GM12878 (cell line): ENCODE data around the gene PHF14. TPM values are rescaled to one million over a fixed set of nuclear protein-coding genes. Genes with fewer than 3 reads are reported as not detected.

Experiments used
- ATAC-seq: fragments of 200-7000 bp; cut with Tn5 transposase; 3 replicates; pipeline ENCODE4 v1.9.1; 2020; ENCODE audit warnings: mild to moderate bottlenecking, moderate library complexity
- BruUV-seq: library from RNA; stranded (reverse); fragments of 400-500 nt; replicated peaks from 2 replicates; lab custom pipeline; 2021; lab: Mats Ljungman, UMichigan
- CTCF ChIA-PET: fragments of 300-600 bp; sonication (Branson Sonifier 250); formaldehyde crosslinking; extraction: SDS; loops from one replicate; lab custom pipeline; 2021; ENCODE audit warnings: inconsistent platforms; lab: Yijun Ruan, JAX
- POLR2A ChIA-PET: fragments of 350-600 bp; formaldehyde crosslinking; extraction: SDS; loops from one replicate; lab custom pipeline; 2021; ENCODE audit warnings: inconsistent platforms; lab: Charles Lee
- RAD21 ChIA-PET: fragments of 300-600 bp; sonication (Branson Sonifier 250); formaldehyde crosslinking; loops from one replicate; lab custom pipeline; 2023; ENCODE audit warnings: antibody characterized with exemption; ENCODE audit not compliant: unreplicated experiment; lab: Charles Lee
- SMC1A ChIA-PET: fragments of 300-600 bp; sonication (Branson Sonifier 250); formaldehyde crosslinking; loops from one replicate; lab custom pipeline; 2023; ENCODE audit not compliant: unreplicated experiment, uncharacterized antibody; lab: Charles Lee
- DNase-seq: peaks from one replicate; pipeline ENCODE4 v3.0.0-alpha.2; 2011; ENCODE audit warnings: low read depth, low spot score
- FAIRE-seq: peaks from 3 replicates; lab custom pipeline; 2011; peaks lifted over from hg19 to GRCh38; lab: Jason Lieb, UNC
- H2AFZ ChIP-seq: 2 replicates; pipeline ENCODE4 v1.6.0; 2011; ENCODE audit warnings: low read depth, low read length, control low read depth; ENCODE audit not compliant: control insufficient read depth
- H3K27ac ChIP-seq: 2 replicates; pipeline ENCODE4 v1.5.1; 2011; ENCODE audit warnings: control low read depth; ENCODE audit not compliant: control insufficient read depth, insufficient read depth
- H3K27me3 ChIP-seq, 2 experiments: replicated peaks in 1 of 2; 2 replicates each; pipeline versions ENCODE4 v1.6.0 to v1.6.1; 2011; ENCODE audit warnings: low read length in 1 of 2; ENCODE audit not compliant: control insufficient read depth in 2 of 2, insufficient read depth in 2 of 2
- H3K36me3 ChIP-seq, 2 experiments: 2 replicates each; pipeline ENCODE4 v1.5.1; 2011; ENCODE audit warnings: low read length in 1 of 2; ENCODE audit not compliant: control insufficient read depth in 2 of 2, insufficient read depth in 2 of 2
- H3K4me1 ChIP-seq: 2 replicates; pipeline ENCODE4 v1.6.1; 2011; ENCODE audit warnings: mild to moderate bottlenecking, low read length, moderate library complexity, mixed read lengths; ENCODE audit not compliant: control insufficient read depth, insufficient read depth
- H3K4me2 ChIP-seq: 2 replicates; pipeline ENCODE4 v1.6.0; 2011; ENCODE audit warnings: control low read depth; ENCODE audit not compliant: control insufficient read depth, insufficient read depth
- H3K4me3 ChIP-seq: fragments of 200-600 bp; sonication (generic); 2 replicates; pipeline ENCODE4 v1.5.1; 2016
- H3K79me2 ChIP-seq: 2 replicates; pipeline ENCODE4 v1.6.0; 2011; ENCODE audit warnings: low read length; ENCODE audit not compliant: control insufficient read depth, insufficient read depth
- H3K9ac ChIP-seq: 2 replicates; pipeline ENCODE4 v1.8.0; 2011; ENCODE audit warnings: low read length, control low read depth, mixed read lengths; ENCODE audit not compliant: control insufficient read depth, insufficient read depth
- H3K9me3 ChIP-seq: replicated peaks from 3 replicates; pipeline ENCODE4 v1.5.1; 2011; ENCODE audit warnings: mild to moderate bottlenecking, low read length; ENCODE audit not compliant: control insufficient read depth, insufficient read depth
- H4K20me1 ChIP-seq: 2 replicates; pipeline ENCODE4 v1.6.0; 2011; ENCODE audit not compliant: control insufficient read depth, insufficient read depth
- ASH2L ChIP-seq: fragments of 300-600, 200-600 bp; sonication (generic); IDR thresholded peaks from 2 replicates; pipeline ENCODE4 v1.6.1; 2017; ENCODE audit warnings: low read depth, mild to moderate bottlenecking, borderline replicate concordance
- CHD2 ChIP-seq: IDR thresholded peaks from 2 replicates; pipeline ENCODE4 v1.6.1; 2011; ENCODE audit warnings: low read depth, low read length, improper control_type of control experiment, borderline replicate concordance
- EED ChIP-seq: sonication (generic); IDR thresholded peaks from 2 replicates; pipeline ENCODE4 v1.6.1; 2016; ENCODE audit warnings: antibody characterized with exemption, low read depth
- EZH2 ChIP-seq: IDR thresholded peaks from 2 replicates; pipeline ENCODE4 v1.6.1; 2012; ENCODE audit warnings: low read depth, mild to moderate bottlenecking, control low read depth, inconsistent platforms, low read length, borderline replicate concordance; ENCODE audit not compliant: control insufficient read depth
- HDAC6 ChIP-seq: fragments of 200-600 bp; sonication (generic); IDR thresholded peaks from one replicate; pipeline ENCODE4 v1.8.0; 2017; ENCODE audit warnings: antibody characterized with exemption; ENCODE audit not compliant: unreplicated experiment
- IKZF2 ChIP-seq, 2 experiments: fragments of 450-650 bp; IDR thresholded peaks; 2 replicates each; pipeline ENCODE4 v1.6.1; 2017; ENCODE audit warnings: mild to moderate bottlenecking in 2 of 2, moderate library complexity in 2 of 2
- KLF5 ChIP-seq: fragments of 450-650 bp; IDR thresholded peaks from 2 replicates; pipeline ENCODE4 v1.6.1; 2014; ENCODE audit warnings: mild to moderate bottlenecking; ENCODE audit not compliant: partially characterized antibody
- LARP7 ChIP-seq: fragments of 450-650 bp; IDR thresholded peaks from 2 replicates; pipeline ENCODE4 v1.6.1; 2017; ENCODE audit warnings: mild to moderate bottlenecking
- MXI1 ChIP-seq: fragments of 150-350 bp; IDR thresholded peaks from 2 replicates; pipeline ENCODE4 v1.6.1; 2011; ENCODE audit warnings: low read depth, mild to moderate bottlenecking, inconsistent platforms, low read length, improper control_type of control experiment
- POLR2A ChIP-seq: IDR thresholded peaks from 2 replicates; pipeline ENCODE4 v1.6.1; 2011; ENCODE audit warnings: low read depth, mild to moderate bottlenecking, low read length
- TCF12 ChIP-seq: IDR thresholded peaks from 2 replicates; pipeline ENCODE4 v1.6.1; 2011; ENCODE audit warnings: low read depth, mild to moderate bottlenecking, low read length
- WGBS: methylation state at CpG from one replicate; pipeline ENCODE4 v1.1.6; 2016; ENCODE audit warnings: low lambda C conversion rate; ENCODE audit not compliant: insufficient replicate concordance, insufficient coverage; ENCODE audit errors: missing lambda C conversion rate; 5-methylcytosine and 5-hydroxymethylcytosine counted together
- in situ Hi-C: fragments of 300-500 bp; cut with MboI; formaldehyde crosslinking; loops from 9 replicates; pipeline ENCODE4 v1.14.3; 2018; ENCODE audit warnings: mixed read lengths
- intact Hi-C: fragments of 100-400 bp; cut with micrococcal nuclease; formaldehyde crosslinking; loops from one replicate; pipeline ENCODE4 v1.14.2; 2022; ENCODE audit not compliant: unreplicated experiment
- polyA plus RNA-seq, 11 experiments: library from polyadenylated mRNA; depleted of rRNA in 4 of 11; unstranded in 6 of 11; stranded (reverse) in 5 of 11; fragments of >200 nt; fragmentation: Nextera tagmentation in 4 of 11; fragmentation: Illumina TruSeq in 1 of 11; extraction: Ambion mirVana in 4 of 11; extraction: Trizol in 1 of 11; gene quantifications; 1 replicate in 1 of 11; 2 replicates in 10 of 11; pipeline versions ENCODE4 v1.2.1 to v1.2.3, GENCODE V29; 2011 to 2016; ENCODE audit warnings: inconsistent platforms in 2 of 11, missing spikeins in 2 of 11, low read depth in 1 of 11
- total RNA-seq, 4 experiments: library from RNA; depleted of rRNA in 3 of 4; stranded (reverse); fragments of >200 nt in 3 of 4; fragmentation: Illumina TruSeq in 1 of 4; extraction: Trizol in 1 of 4; gene quantifications; 2 replicates each; pipeline versions ENCODE4 v1.2.1 to v1.2.3, GENCODE V29; 2013 to 2021
- TF ChIP-seq, protein P1 (sequence below): fragments of 450-650 bp; IDR thresholded peaks from 2 replicates; pipeline ENCODE4 v1.6.1; 2018; ENCODE audit warnings: mild to moderate bottlenecking, low read depth, moderate library complexity; ENCODE audit not compliant: partially characterized antibody
- TF ChIP-seq, protein P2 (sequence below): IDR thresholded peaks from 2 replicates; pipeline ENCODE4 v1.6.1; 2011; ENCODE audit warnings: borderline replicate concordance, low read depth, mild to moderate bottlenecking, moderate library complexity, mixed read lengths, low read length; ENCODE audit not compliant: insufficient read depth; ENCODE audit errors: extremely low read length
- TF ChIP-seq, protein P3 (sequence below): fragments of 450-650 bp; IDR thresholded peaks from 2 replicates; pipeline ENCODE4 v1.6.1; 2017; ENCODE audit warnings: mild to moderate bottlenecking
- TF ChIP-seq, protein P4 (sequence below): IDR thresholded peaks from 2 replicates; pipeline ENCODE4 v1.6.1; 2011; ENCODE audit warnings: mild to moderate bottlenecking, low read depth, low read length, moderate library complexity; ENCODE audit not compliant: insufficient replicate concordance

Gene PHF14
- total and polyA plus RNA-seq, 10 of the 15 experiments (the other 5 are each of a cell fraction or from before 2014, with no cell fraction given), result 21.3 to 47.1 (median 29.9) TPM

DNA sequence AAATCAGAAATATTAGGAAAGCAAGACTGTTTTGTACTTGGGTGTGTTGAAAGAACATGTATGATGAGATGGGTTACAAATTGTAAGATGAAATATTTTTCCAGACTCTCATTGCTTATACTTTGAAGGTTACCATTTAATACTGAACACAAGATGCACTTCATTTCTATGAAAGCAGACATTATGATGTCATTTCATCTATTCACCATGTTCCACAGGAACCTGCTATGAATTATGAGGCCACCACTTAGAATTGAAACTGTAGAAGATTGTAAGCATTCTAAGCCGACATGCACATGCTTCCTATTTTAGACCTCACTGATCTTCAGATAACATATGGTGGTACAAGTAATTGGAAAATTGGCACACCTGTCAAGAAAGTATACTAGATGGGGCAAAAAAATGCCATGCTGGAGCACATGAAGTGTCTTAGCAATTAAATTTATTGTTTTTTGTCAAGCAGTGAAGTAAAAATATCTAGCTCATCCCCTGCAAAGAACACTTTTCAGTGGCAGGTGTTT, 195.0 kb downstream of the PHF14 start:
- H3K4me1 ChIP-seq, result no peaks in the 10 kb centered on the region
- DNase-seq (no peak), FAIRE-seq (no peak), ATAC-seq (no peak)
- H4K20me1 ChIP-seq, result no peaks in the 10 kb centered on the region
- no peak overlapping the region for H3K4me3 ChIP-seq
- no peaks in the 10 kb centered on the region for H3K36me3 ChIP-seq
- WGBS, result 96% methylated on average over 1 of the region's 1 CpG
- H2AFZ ChIP-seq, result no peak overlapping the region
- BruUV-seq, result no TSS peak
- no peak overlapping the region for H3K27ac ChIP-seq
- H3K4me2 ChIP-seq, result no peak overlapping the region
- RAD21 ChIA-PET, result no interaction called here
- no peaks in the 10 kb centered on the region for H3K79me2 ChIP-seq
- POLR2A ChIA-PET, result no interaction called here
- H3K9me3 ChIP-seq, result no peaks in the 10 kb centered on the region
- CTCF ChIA-PET, result no interaction called here
- no peak overlapping the region for H3K9ac ChIP-seq
- SMC1A ChIA-PET, result interaction anchor here (0.7 kb wide), 1 partner anchor 19 kb away, joined by 3 read pairs; no protein-coding TSS in a partner anchor
- in situ Hi-C loops, result no loop called here
- intact Hi-C loops, result no loop called here
- no peaks in the 10 kb centered on the region for H3K27me3 ChIP-seq
- no peak for TF ChIP-seq POLR2A
- TF ChIP-seq, protein P1, sequence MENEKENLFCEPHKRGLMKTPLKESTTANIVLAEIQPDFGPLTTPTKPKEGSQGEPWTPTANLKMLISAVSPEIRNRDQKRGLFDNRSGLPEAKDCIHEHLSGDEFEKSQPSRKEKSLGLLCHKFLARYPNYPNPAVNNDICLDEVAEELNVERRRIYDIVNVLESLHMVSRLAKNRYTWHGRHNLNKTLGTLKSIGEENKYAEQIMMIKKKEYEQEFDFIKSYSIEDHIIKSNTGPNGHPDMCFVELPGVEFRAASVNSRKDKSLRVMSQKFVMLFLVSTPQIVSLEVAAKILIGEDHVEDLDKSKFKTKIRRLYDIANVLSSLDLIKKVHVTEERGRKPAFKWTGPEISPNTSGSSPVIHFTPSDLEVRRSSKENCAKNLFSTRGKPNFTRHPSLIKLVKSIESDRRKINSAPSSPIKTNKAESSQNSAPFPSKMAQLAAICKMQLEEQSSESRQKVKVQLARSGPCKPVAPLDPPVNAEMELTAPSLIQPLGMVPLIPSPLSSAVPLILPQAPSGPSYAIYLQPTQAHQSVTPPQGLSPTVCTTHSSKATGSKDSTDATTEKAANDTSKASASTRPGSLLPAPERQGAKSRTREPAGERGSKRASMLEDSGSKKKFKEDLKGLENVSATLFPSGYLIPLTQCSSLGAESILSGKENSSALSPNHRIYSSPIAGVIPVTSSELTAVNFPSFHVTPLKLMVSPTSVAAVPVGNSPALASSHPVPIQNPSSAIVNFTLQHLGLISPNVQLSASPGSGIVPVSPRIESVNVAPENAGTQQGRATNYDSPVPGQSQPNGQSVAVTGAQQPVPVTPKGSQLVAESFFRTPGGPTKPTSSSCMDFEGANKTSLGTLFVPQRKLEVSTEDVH, result no peak
- TF ChIP-seq IKZF2 (IDR thresholded peaks at IDR 0.05), result no peak
- no peak for TF ChIP-seq HDAC6
- no peak for TF ChIP-seq EED
- no peak for TF ChIP-seq MXI1
- TF ChIP-seq CHD2, result no peak
- TF ChIP-seq, protein P2, sequence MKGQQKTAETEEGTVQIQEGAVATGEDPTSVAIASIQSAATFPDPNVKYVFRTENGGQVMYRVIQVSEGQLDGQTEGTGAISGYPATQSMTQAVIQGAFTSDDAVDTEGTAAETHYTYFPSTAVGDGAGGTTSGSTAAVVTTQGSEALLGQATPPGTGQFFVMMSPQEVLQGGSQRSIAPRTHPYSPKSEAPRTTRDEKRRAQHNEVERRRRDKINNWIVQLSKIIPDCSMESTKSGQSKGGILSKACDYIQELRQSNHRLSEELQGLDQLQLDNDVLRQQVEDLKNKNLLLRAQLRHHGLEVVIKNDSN, result no peak
- TF ChIP-seq, protein P3, sequence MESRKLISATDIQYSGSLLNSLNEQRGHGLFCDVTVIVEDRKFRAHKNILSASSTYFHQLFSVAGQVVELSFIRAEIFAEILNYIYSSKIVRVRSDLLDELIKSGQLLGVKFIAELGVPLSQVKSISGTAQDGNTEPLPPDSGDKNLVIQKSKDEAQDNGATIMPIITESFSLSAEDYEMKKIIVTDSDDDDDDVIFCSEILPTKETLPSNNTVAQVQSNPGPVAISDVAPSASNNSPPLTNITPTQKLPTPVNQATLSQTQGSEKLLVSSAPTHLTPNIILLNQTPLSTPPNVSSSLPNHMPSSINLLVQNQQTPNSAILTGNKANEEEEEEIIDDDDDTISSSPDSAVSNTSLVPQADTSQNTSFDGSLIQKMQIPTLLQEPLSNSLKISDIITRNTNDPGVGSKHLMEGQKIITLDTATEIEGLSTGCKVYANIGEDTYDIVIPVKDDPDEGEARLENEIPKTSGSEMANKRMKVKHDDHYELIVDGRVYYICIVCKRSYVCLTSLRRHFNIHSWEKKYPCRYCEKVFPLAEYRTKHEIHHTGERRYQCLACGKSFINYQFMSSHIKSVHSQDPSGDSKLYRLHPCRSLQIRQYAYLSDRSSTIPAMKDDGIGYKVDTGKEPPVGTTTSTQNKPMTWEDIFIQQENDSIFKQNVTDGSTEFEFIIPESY, result no peak
- TF ChIP-seq TCF12, result no peak
- TF ChIP-seq ASH2L, result no peak
- TF ChIP-seq LARP7, result no peak
- no peak for TF ChIP-seq EZH2
- TF ChIP-seq, protein P4, sequence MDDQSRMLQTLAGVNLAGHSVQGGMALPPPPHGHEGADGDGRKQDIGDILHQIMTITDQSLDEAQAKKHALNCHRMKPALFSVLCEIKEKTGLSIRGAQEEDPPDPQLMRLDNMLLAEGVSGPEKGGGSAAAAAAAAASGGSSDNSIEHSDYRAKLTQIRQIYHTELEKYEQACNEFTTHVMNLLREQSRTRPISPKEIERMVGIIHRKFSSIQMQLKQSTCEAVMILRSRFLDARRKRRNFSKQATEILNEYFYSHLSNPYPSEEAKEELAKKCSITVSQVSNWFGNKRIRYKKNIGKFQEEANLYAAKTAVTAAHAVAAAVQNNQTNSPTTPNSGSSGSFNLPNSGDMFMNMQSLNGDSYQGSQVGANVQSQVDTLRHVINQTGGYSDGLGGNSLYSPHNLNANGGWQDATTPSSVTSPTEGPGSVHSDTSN, result no peak
- no peak for TF ChIP-seq KLF5
